ENCODE results near the gene KNL1.

KNL1 gene

GRCh38 chr15:40595219-40595618, 1.2 kb downstream of the KNL1 start:
- TF ChIP-seq CTCF (IDR thresholded peaks at IDR 0.05; ENCODE audit: insufficient read depth, low read length, missing control alignments), result no peak
- ChIA-PET POLR2A (no interaction called here), CTCF (interaction anchor here (0.8 to 1.2 kb wide), 4 partner anchors 11 to 300 kb away, joined by 3 to 4 read pairs (median 4); partner anchors contain the start of gene VPS18)
- no peak for DNase-seq (ENCODE audit: low read depth, low spot score)
- peak overlapping the region; percentile 87 for H3K4me3 ChIP-seq (ENCODE audit: low read depth, low read length)

GRCh38 chr15:40595773-40596172, 1.7 kb downstream of the KNL1 start:
- ChIA-PET CTCF (interaction anchor here (1.0 kb wide), 1 partner anchor 298 kb away, joined by 4 read pairs; the partner anchor contains the start of gene VPS18), POLR2A (no interaction called here)
- no peak for DNase-seq (ENCODE audit: low read depth, low spot score)
- TF ChIP-seq CTCF (IDR thresholded peaks at IDR 0.05; ENCODE audit: insufficient read depth, low read length, missing control alignments), result no peak
- H3K4me3 ChIP-seq (ENCODE audit: low read depth, low read length), result peak overlapping the region; percentile 87

GRCh38 chr15:40597024-40597423, 3.0 kb downstream of the KNL1 start:
- CTCF ChIA-PET, result interaction anchor here (8.2 kb wide), 1 partner anchor 8 kb away, joined by 55 read pairs; no protein-coding TSS in a partner anchor
- no peak for DNase-seq (ENCODE audit: low read depth, low spot score)
- no peak for TF ChIP-seq CTCF (IDR thresholded peaks at IDR 0.05; ENCODE audit: insufficient read depth, low read length, missing control alignments)
- no peak overlapping the region for H3K4me3 ChIP-seq (ENCODE audit: low read depth, low read length)
- POLR2A ChIA-PET, result no interaction called here

GRCh38 chr15:40598126-40598525, 4.1 kb downstream of the KNL1 start:
- POLR2A ChIA-PET, result no interaction called here
- no peak for DNase-seq (ENCODE audit: low read depth, low spot score)
- H3K4me3 ChIP-seq (ENCODE audit: low read depth, low read length), result no peak overlapping the region
- TF ChIP-seq CTCF (IDR thresholded peaks at IDR 0.05; ENCODE audit: insufficient read depth, low read length, missing control alignments), result no peak
- CTCF ChIA-PET, result interaction anchor here (8.2 kb wide), 1 partner anchor 9 kb away, joined by 55 read pairs; no protein-coding TSS in a partner anchor

- H3K4me3 ChIP-seq (ENCODE audit: low read depth, low read length), result no peak overlapping the region
- no peak for DNase-seq (ENCODE audit: low read depth, low spot score)
- ChIA-PET POLR2A (interaction anchor here (0.7 kb wide), 1 partner anchor 11 kb away, joined by 6 read pairs; no protein-coding TSS in a partner anchor), CTCF (interaction anchor here (8.2 kb wide), 1 partner anchor 9 kb away, joined by 55 read pairs; no protein-coding TSS in a partner anchor)
- no peak for TF ChIP-seq CTCF (IDR thresholded peaks at IDR 0.05; ENCODE audit: insufficient read depth, low read length, missing control alignments)
These were observed 4.6 kb downstream of the KNL1 start for GRCh38 chr15:40598672-40599071.

GRCh38 chr15:40600956-40601355, 6.9 kb downstream of the KNL1 start:
- TF ChIP-seq CTCF (IDR thresholded peaks at IDR 0.05; ENCODE audit: insufficient read depth, low read length, missing control alignments), result no peak
- DNase-seq (ENCODE audit: low read depth, low spot score), result no peak
- CTCF ChIA-PET, result interaction anchor here (8.2 kb wide), 1 partner anchor 12 kb away, joined by 55 read pairs; no protein-coding TSS in a partner anchor
- POLR2A ChIA-PET, result no interaction called here
- H3K4me3 ChIP-seq (ENCODE audit: low read depth, low read length), result no peak overlapping the region

Measured in AG04449 (cell line).